K562 (cell line): ENCODE results near the gene MEP1B. TPM values are rescaled to one million over a fixed set of nuclear protein-coding genes. Genes with fewer than 3 reads are reported as not detected.

ENCODE experiments used
- ARID2 ChIP-seq: fragments of 450-650 bp; IDR thresholded peaks from 2 replicates; pipeline ENCODE4 v1.6.1; 2017; ENCODE audit warnings: antibody characterized with exemption, mild to moderate bottlenecking
- CC2D1A ChIP-seq: fragments of 450-650 bp; IDR thresholded peaks from 2 replicates; pipeline ENCODE4 v1.6.1; 2017; ENCODE audit warnings: mild to moderate bottlenecking
- CHD1 ChIP-seq: fragments of 200-600 bp; sonication (generic); IDR thresholded peaks from one replicate; pipeline ENCODE4 v1.6.1; 2012; ENCODE audit warnings: mild to moderate bottlenecking, moderate library complexity, low read length, inconsistent platforms
- CREM ChIP-seq: IDR thresholded peaks from 2 replicates; pipeline ENCODE4 v1.6.1; 2014; ENCODE audit warnings: antibody characterized with exemption, low read depth
- CTCF ChIP-seq, 3 experiments: IDR thresholded peaks in 2 of 3; conservative IDR thresholded peaks in 1 of 3; 2 replicates each; pipeline ENCODE4 v1.5.1; 2011 to 2012; ENCODE audit warnings: low read length in 3 of 3, mild to moderate bottlenecking in 3 of 3, control low read depth in 2 of 3, improper control_type of control experiment in 1 of 3, inconsistent platforms in 1 of 3, low read depth in 1 of 3, mixed read lengths in 1 of 3, moderate library complexity in 1 of 3; ENCODE audit not compliant: insufficient read depth in 2 of 3
- DEAF1 ChIP-seq: fragments of 450-650 bp; formaldehyde crosslinking; IDR thresholded peaks from 2 replicates; pipeline ENCODE4 v1.4.0; 2020; ENCODE audit warnings: mild to moderate bottlenecking, moderate library complexity
- GATAD2B ChIP-seq: fragments of 450-650 bp; IDR thresholded peaks from 2 replicates; pipeline ENCODE4 v1.6.1; 2017; ENCODE audit warnings: mild to moderate bottlenecking, borderline replicate concordance
- HNRNPK ChIP-seq: fragments of 200-400 bp; formaldehyde crosslinking; IDR thresholded peaks from one replicate; pipeline ENCODE4 v1.6.1; 2018; ENCODE audit warnings: mild to moderate bottlenecking, low read depth, low read length; ENCODE audit not compliant: poor library complexity, severe bottlenecking
- MYC ChIP-seq, 2 experiments: fragments of 250-450 bp in 1 of 2; sonication (Bioruptor Pico) in 1 of 2; IDR thresholded peaks; 2 replicates each; pipeline versions ENCODE4 v1.5.1 to v1.6.1; 2012 to 2021; ENCODE audit warnings: low read depth in 2 of 2, borderline replicate concordance in 1 of 2, improper control_type of control experiment in 1 of 2, low read length in 1 of 2, mild to moderate bottlenecking in 1 of 2, moderate library complexity in 1 of 2
- PHF21A ChIP-seq: fragments of 450-650 bp; IDR thresholded peaks from 2 replicates; pipeline ENCODE4 v1.6.1; 2017; ENCODE audit warnings: low read depth, borderline replicate concordance
- REST ChIP-seq, 2 experiments: fragments of 450-650 bp; formaldehyde crosslinking in 1 of 2; IDR thresholded peaks; 2 replicates each; pipeline versions ENCODE4 v1.4.0 to v1.6.1; 2014 to 2020; ENCODE audit warnings: mild to moderate bottlenecking in 2 of 2, borderline replicate concordance in 1 of 2, low read depth in 1 of 2
- STAG1 ChIP-seq: sonication (generic); formaldehyde crosslinking; IDR thresholded peaks from 2 replicates; pipeline ENCODE4 v1.5.0; 2020; ENCODE audit warnings: missing genetic modification reagents, borderline replicate concordance
- ZC3H11A ChIP-seq: IDR thresholded peaks from 2 replicates; pipeline ENCODE4 v1.6.1; 2012; ENCODE audit warnings: low read depth, low read length, improper control_type of control experiment
- ZNF263 ChIP-seq: sonication (generic); formaldehyde crosslinking; IDR thresholded peaks from 2 replicates; pipeline ENCODE4 v1.8.0; 2022; ENCODE audit warnings: mild to moderate bottlenecking, missing genetic modification reagents, borderline replicate concordance
- ZNF76 ChIP-seq: fragments of 250-450 bp; sonication (Bioruptor Pico); IDR thresholded peaks from 2 replicates; pipeline ENCODE4 v1.4.0; 2020; ENCODE audit warnings: mild to moderate bottlenecking, moderate library complexity, borderline replicate concordance
- polyA plus RNA-seq, 8 experiments: library from polyadenylated mRNA; depleted of rRNA in 4 of 8; stranded (reverse) in 5 of 8; unstranded in 3 of 8; fragments of >200 nt; fragmentation: Nextera tagmentation in 2 of 8; fragmentation: Illumina TruSeq in 1 of 8; extraction: Ambion mirVana in 2 of 8; extraction: Trizol in 1 of 8; gene quantifications; 2 replicates each; pipeline versions ENCODE4 v1.2.1 to v1.2.3, GENCODE V29; 2011 to 2014; ENCODE audit warnings: inconsistent platforms in 1 of 8, missing spikeins in 1 of 8
- total RNA-seq, 7 experiments: library from RNA; depleted of rRNA in 6 of 7; stranded (reverse); fragments of >200 nt in 6 of 7; fragmentation: Illumina TruSeq in 2 of 7; extraction: Trizol in 2 of 7; gene quantifications; 2 replicates each; pipeline versions ENCODE4 v1.2.1 to v1.2.3, GENCODE V29; 2011 to 2021; ENCODE audit warnings: low replicate concordance in 1 of 7

The MEP1B gene
- total and polyA plus RNA-seq, 9 of the 15 experiments (the other 6 are each of a cell fraction or from before 2014, with no cell fraction given), result 0.03 to 0.11 TPM; not detected in 7

GRCh38 chr18:32158108-32158624, 31.7 kb upstream of the MEP1B start (continued):
- TF ChIP-seq CTCF (IDR thresholded peaks at IDR 0.05 in 2 of 3, conservative IDR thresholded peaks at IDR 0.05 in 1 of 3; ENCODE audit: insufficient read depth in 2 of 3, low read depth in 1 of 3, low read length in 3 of 3) (peak; percentile 82 to 91 (median 89)), ARID2 (0 out of 2 replicates have a peak, but pooled peaks have one; percentile 36), CREM (peak; percentile 61), CHD1 (no peak), DEAF1 (CRISPR knock-in tag) (peak; percentile 78), GATAD2B (no peak), ZNF76 (no peak), STAG1 (CRISPR knock-in tag) (peak; percentile 68; the same call in 1 of the 2 replicates), PHF21A (peak; percentile 67; the same call in 1 of the 2 replicates), MYC (IDR thresholded peaks at IDR 0.05; ENCODE audit: low read depth, low read length) (0 out of 2 replicates have a peak, but pooled peaks have one; percentile 21), MYC (CRISPR knock-in tag; IDR thresholded peaks at IDR 0.05; ENCODE audit: borderline replicate concordance, low read depth) (no peak), HNRNPK (no peak), ZC3H11A (no peak), CC2D1A (no peak), ZNF263 (CRISPR knock-in tag) (no peak), REST (IDR thresholded peaks at IDR 0.05; ENCODE audit: borderline replicate concordance) (peak; percentile 81), REST (CRISPR knock-in tag; IDR thresholded peaks at IDR 0.05; ENCODE audit: low read depth) (no peak)
